GM19324 (cell line): ENCODE measurements around the gene UBL3.

Experiments used
- ATAC-seq: cut with Tn5 transposase; IDR thresholded peaks from one replicate; pipeline ENCODE4 v1.9.1; 2021; ENCODE audit warnings: mild to moderate bottlenecking, moderate library complexity; ENCODE audit not compliant: unreplicated experiment, low FRiP score

The UBL3 gene, protein sequence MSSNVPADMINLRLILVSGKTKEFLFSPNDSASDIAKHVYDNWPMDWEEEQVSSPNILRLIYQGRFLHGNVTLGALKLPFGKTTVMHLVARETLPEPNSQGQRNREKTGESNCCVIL

GRCh38 chr13:29850213-29850898 is at the start of gene UBL3:
TSS of gene UBL3 (minus strand) at chr13:29850617. CDS start at chr13:29849538, 1,079 bp downstream.
- peak; percentile 92 for ATAC-seq

- no peak for ATAC-seq
Observed at GRCh38 chr13:29897102-29897501, 46.7 kb upstream of the UBL3 start.

DNA sequence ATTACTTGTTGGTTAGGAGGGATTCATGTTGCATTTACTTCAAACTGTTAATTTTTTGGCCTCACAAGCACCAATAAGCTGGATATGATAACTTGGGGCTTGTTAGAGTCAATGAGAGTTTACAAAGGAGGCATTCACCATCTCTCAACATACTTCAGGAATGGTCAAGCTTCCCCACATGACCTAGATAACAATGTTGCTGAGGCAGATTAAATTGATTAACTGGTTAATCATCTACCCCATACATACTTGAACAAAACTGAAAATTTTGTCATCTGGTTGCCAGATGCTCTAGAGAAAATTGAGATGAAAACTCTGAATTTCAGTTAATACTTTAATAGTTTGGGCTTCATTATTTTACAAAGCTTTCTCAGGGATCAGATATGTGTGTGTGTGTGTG is 43.0 kb upstream of the UBL3 start:
- ATAC-seq = no peak

DNA sequence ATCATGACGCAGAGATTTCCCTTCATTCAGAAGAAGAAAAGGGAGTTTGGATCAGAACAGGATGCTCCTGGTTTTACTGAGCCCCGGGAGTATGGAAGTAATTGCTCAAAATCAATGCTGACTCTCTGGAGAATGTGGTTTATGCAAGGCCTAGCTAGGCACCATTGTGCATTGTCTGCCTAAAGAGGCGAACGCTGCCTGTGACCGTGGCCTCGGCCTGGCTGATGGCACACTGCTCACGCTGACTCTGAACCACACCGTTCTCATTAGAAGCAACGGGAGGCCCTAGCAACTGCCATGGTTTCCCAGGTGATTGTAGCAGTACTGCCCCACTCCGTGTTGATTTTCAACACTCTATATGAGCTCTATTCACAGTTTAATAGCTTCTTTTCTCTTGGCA is 41.7 kb upstream of the UBL3 start:
- no peak for ATAC-seq

GRCh38 chr13:29889111-29889510 is 38.7 kb upstream of the UBL3 start:
- no peak for ATAC-seq

DNA sequence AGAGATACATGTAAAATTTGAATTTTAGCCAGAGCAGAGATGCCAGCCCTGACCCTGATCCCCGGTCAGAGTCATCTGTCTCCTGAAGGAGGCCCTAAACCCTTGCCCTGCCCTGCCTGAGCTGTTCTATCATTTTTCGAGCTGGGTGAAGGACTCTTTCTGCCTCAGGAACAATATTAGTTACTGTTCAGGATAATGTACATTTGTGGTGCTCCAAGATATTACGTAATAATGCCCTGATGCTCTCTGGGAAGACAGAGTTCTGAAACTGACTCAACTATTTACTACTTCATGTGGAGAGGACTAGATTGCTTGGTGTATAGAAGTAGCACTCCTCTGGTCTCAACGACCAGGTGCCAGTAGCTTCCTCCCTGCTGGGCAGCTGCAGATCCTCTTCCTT is 37.9 kb upstream of the UBL3 start:
- ATAC-seq = no peak

GRCh38 chr13:29887686-29888085 is 37.3 kb upstream of the UBL3 start:
- ATAC-seq = no peak

- no peak for ATAC-seq
Observed at GRCh38 chr13:29887030-29887557, 36.7 kb upstream of the UBL3 start.

DNA sequence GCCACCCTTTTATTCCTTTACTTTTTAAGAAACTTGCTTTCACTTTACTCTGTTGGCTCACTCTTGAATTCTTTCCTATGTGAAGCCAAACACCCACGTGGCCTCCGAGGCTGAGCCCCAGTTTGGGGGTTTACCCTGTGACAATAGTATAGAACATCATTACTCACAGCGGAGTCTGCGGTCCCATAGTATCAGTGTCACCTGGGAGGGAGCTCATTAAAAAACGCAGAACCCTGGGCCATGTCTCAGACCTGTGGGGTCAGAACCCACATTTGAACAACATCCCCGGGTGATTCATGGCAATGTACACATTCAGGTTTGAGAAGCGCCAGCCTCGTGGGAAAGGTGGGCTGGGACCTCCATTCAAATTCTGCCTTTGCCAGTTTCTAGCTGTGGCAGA is 36.0 kb upstream of the UBL3 start:
- ATAC-seq = no peak

- ATAC-seq = no peak
Observed at GRCh38 chr13:29885989-29886388, 35.6 kb upstream of the UBL3 start.

DNA sequence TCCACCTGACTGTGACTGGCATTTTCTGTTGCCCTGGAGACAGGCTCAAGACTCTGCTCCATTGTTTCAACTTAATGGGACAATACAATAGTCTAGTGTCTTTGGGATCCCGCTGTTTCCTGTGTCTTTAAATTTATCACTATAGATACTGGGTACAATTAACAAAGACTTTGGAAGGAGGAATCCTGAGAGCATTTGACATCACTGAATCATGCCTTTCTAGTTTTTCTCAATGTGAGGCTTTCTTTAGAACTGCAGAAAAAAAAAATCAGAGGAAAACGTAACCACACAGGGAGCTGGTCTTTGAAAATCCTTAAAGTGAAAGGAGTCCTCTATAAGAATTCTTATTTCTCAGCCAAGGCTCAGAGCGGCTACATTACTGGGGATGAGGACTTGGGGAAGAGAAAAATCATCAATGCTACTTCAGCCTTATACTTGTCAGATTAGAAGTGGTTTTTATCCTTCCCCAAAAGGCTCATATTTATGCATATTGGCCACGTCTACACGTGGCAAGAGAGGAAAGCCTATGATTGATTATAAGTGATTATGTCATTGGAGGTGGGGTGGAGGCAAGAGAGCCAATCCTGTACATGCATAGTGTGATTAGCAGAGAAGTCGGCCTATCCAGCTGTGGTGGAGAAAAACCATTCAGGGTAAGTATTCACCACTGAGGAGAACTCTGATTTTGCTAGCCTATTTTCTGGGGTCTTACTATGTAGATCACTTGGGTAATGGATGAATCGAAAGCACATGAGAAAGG is 34.4 kb upstream of the UBL3 start:
- ATAC-seq = no peak

DNA sequence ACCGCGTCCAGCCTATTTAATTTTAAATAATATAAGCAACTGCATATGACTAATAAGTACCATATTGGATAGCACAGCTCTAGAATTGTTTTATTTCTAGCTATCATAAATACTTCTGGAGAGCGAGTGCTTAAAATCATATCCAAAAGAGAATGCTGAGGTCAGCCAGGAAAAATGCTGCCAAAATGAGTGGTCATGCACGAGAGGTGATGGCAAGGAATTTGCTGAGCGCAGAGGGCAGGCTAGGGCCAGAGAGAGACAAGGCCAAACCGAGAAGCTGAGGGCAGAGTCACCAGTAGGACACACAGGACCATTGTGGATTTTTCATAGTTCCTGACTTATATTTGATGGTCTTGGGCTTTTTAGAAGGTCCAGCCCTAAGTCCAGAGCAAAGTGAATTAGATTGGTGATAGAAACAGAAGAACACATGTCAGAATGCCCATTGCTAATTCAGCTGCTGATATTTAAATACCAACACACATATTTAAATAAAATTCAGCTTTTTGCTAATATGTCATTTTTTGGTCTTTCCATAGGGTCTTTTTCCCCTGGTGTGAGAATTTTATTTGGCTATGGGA is 33.6 kb upstream of the UBL3 start:
- no peak for ATAC-seq

GRCh38 chr13:29882076-29882475 is 31.7 kb upstream of the UBL3 start:
- no peak for ATAC-seq

DNA sequence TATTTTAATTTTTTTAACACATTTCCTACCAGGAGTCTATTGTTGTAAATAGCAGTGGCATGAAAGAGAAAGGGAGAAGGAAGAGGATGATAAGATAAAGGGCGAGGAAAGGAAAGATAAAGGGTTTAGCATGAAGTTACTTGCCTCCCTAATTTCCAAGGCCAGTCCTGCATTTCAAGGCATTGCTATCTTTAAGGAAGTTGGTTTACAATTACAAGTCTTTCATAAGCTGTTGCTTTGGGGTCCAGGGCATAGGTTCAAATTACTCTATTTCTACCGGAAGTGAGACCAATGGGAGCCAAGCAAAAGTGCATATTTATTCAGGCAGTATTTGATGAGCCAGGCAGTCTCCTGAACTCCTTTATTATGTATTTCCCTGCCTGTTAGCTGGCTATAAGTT is 27.7 kb upstream of the UBL3 start:
- no peak for ATAC-seq

DNA sequence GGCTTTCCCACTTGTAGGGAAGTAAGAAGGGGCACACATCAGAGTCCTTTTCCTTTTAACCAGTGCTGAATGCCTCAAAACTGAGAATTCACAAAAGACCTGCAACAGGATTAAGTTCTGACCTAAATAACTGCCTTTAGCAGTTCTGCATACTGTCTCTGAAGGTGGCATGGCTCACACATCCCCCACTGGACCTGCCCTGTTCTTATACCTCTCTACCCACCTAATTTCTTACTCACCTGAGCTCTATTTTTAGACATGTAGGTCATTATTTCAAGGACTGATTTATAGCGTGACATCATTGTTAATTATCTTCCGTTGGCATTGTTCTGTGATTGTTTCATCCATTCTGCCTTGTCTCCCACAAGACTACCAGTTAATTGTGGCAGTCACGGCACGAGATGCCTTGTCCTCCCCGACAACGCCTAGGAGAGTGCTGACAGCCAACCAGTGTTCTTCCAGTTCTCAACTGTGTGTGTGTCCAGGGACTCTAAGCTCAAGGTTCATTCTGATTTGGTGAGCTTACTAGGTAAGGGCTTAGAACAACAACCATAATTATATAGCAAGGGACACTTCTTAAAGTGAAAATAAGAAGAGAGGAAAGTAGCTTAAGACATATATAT is 27.1 kb upstream of the UBL3 start:
- no peak for ATAC-seq

DNA sequence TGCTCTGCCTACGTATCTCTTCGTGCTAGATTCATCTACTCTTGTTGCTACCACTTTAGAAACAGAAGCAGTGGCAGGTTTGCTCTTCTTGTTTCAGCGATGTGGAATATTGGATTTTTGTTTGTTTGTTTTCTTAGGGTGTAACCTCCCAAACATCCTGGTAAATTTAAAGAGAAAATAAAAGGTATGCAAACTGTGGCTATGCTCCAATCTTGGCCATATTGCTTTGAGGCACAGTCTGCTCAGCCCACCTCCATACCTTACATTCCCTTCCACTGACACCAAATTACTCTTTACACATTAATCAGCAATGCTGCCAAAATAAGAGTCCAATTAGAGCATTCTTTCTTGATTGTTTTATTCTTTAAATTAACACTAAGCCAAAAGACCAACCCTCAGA is 25.2 kb upstream of the UBL3 start:
- no peak for ATAC-seq

GRCh38 chr13:29868581-29868980 is 18.2 kb upstream of the UBL3 start:
- ATAC-seq = no peak

- ATAC-seq = no peak
Observed at GRCh38 chr13:29865934-29866333, 15.5 kb upstream of the UBL3 start.

DNA sequence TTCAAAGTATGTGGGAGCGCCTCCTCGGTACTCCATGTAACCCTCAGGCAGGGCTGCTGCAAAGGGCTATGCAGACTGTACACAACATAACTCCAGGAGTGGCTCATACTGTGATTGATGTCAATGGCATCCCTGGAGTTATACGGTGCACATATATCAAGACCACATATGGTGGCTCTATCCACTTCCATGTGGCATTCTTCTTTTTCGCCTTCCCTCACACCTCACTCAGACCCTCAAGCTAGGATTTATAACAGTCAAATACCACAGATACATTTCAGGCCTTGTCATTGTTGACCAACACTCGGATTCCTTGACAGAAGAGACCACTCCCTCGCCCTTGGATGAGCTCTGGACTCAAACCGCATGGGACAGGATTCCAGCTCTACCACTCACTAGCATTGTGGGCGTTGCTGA is 11.3 kb upstream of the UBL3 start:
- no peak for ATAC-seq

DNA sequence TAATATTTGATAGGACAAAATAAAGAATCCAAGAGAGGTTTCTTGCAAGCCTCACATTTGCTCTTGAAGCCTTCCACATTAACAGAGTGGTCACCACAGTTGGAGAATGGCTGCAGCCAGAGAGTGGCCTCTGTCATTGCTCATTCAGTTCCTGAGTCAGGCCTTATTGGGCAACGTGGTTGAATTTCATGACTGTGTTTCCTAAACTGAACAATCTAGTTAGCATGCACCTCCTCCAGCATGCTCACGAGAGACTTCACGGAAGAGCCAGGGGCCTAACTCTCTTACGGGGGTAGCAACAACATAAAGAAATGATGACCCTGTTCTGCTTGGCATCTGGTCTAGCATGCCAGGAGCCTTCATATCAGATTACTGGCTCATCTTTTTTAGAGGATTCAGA is 9.6 kb upstream of the UBL3 start:
- no peak for ATAC-seq

- no peak for ATAC-seq
Observed at GRCh38 chr13:29858667-29859066, 8.2 kb upstream of the UBL3 start.
